H1 (cell line): ENCODE measurements around the gene ADRA2B. TPM values are rescaled to one million over a fixed set of nuclear protein-coding genes. Genes with fewer than 3 reads are reported as not detected.
A peak's percentile ranks its signal among the peaks of the same experiment; 100 is the strongest.

ENCODE experiments used
- CTCF ChIA-PET: fragments of 300-600 bp; sonication (Branson Sonifier 250); formaldehyde crosslinking; loops from one replicate; lab custom pipeline; 2021; ENCODE audit not compliant: partially characterized antibody; lab: Charles Lee
- POLR2A ChIA-PET: fragments of 300-600 bp; sonication (Branson Sonifier 250); formaldehyde crosslinking; loops from one replicate; lab custom pipeline; 2021; ENCODE audit warnings: inconsistent platforms; ENCODE audit not compliant: partially characterized antibody; lab: Charles Lee
- DNase-seq, 2 experiments: peaks; one replicate each; pipeline versions ENCODE4 v3.0.0 to v3.0.0-alpha.2; 2010 to 2022; ENCODE audit warnings: low spot score in 2 of 2, low read depth in 1 of 2, mixed read lengths in 1 of 2
- FAIRE-seq: peaks from 2 replicates; lab custom pipeline; 2011; peaks lifted over from hg19 to GRCh38; lab: Jason Lieb, UNC
- H2AFZ ChIP-seq: 2 replicates; pipeline ENCODE4 v1.8.1; 2012; ENCODE audit warnings: low read length, inconsistent platforms
- H2AK5ac ChIP-seq: 2 replicates; pipeline ENCODE4 v1.6.1; 2013; ENCODE audit warnings: low read depth, low read length
- H2BK120ac ChIP-seq: replicated peaks from 2 replicates; pipeline ENCODE3; 2013; ENCODE audit warnings: low read depth, low read length, inconsistent platforms
- H2BK12ac ChIP-seq: 2 replicates; pipeline ENCODE4 v1.6.1; 2013; ENCODE audit warnings: low read depth, low read length
- H2BK15ac ChIP-seq: 2 replicates; pipeline ENCODE4 v1.6.1; 2013; ENCODE audit warnings: low read length
- H2BK20ac ChIP-seq: 2 replicates; pipeline ENCODE4 v1.6.1; 2013; ENCODE audit warnings: low read length
- H2BK5ac ChIP-seq: 2 replicates; pipeline ENCODE4 v1.6.1; 2013; ENCODE audit warnings: low read depth, low read length
- H3K14ac ChIP-seq: 2 replicates; pipeline ENCODE4 v1.6.1; 2013; ENCODE audit warnings: inconsistent platforms; ENCODE audit not compliant: insufficient read length
- H3K18ac ChIP-seq: 2 replicates; pipeline ENCODE4 v1.6.1; 2013; ENCODE audit warnings: low read length; ENCODE audit errors: extremely low read depth
- H3K23ac ChIP-seq: 2 replicates; pipeline ENCODE4 v1.6.1; 2013; ENCODE audit warnings: inconsistent platforms; ENCODE audit not compliant: insufficient read length
- H3K23me2 ChIP-seq: 2 replicates; pipeline ENCODE4 v1.6.1; 2013; ENCODE audit warnings: low read depth, low read length
- H3K27ac ChIP-seq: 2 replicates; pipeline ENCODE4 v1.6.1; 2011; ENCODE audit warnings: low read depth, low read length, inconsistent platforms
- H3K27me3 ChIP-seq, 4 experiments: replicated peaks in 1 of 4; 1 replicate in 1 of 4; 2 replicates in 3 of 4; pipeline versions ENCODE4 v1.6.1 to v1.8.1; 2011 to 2013; ENCODE audit warnings: low read length in 3 of 4, mild to moderate bottlenecking in 3 of 4, inconsistent platforms in 2 of 4, mixed read lengths in 2 of 4, moderate library complexity in 1 of 4; ENCODE audit not compliant: control insufficient read depth in 3 of 4, insufficient read depth in 3 of 4; ENCODE audit errors: extremely low read depth in 1 of 4
- H3K36me3 ChIP-seq, 4 experiments: 2 replicates each; pipeline versions ENCODE4 v1.6.1 to v1.8.1; 2011 to 2013; ENCODE audit warnings: mild to moderate bottlenecking in 4 of 4, low read length in 3 of 4, moderate library complexity in 2 of 4, control low read depth in 1 of 4, inconsistent platforms in 1 of 4; ENCODE audit not compliant: insufficient read depth in 4 of 4, control insufficient read depth in 2 of 4
- H3K4ac ChIP-seq: replicated peaks from 2 replicates; pipeline ENCODE3; 2013; ENCODE audit warnings: low read length, low read depth, mixed read lengths, inconsistent platforms; ENCODE audit not compliant: insufficient read length
- H3K4me1 ChIP-seq, 4 experiments: replicated peaks in 1 of 4; 1 replicate in 1 of 4; 2 replicates in 3 of 4; pipeline versions ENCODE4 v1.6.1 to v1.8.1; 2011 to 2013; ENCODE audit warnings: low read length in 3 of 4, inconsistent platforms in 2 of 4, mixed read lengths in 1 of 4; ENCODE audit not compliant: insufficient read depth in 4 of 4, control insufficient read depth in 3 of 4
- H3K4me2 ChIP-seq, 2 experiments: 2 replicates each; pipeline versions ENCODE4 v1.6.1 to v1.8.1; 2011 to 2013; ENCODE audit warnings: low read depth in 2 of 2, low read length in 2 of 2, control low read depth in 1 of 2, inconsistent platforms in 1 of 2, mild to moderate bottlenecking in 1 of 2; ENCODE audit not compliant: insufficient read depth in 1 of 2
- H3K4me3 ChIP-seq, 4 experiments: fragments of 200-600, 300-600 bp in 1 of 4; sonication (generic), shearing (Covaris generic), sonication (Bioruptor Twin) in 1 of 4; 2 replicates each; pipeline versions ENCODE4 v1.5.1 to v1.8.1; 2011 to 2016; ENCODE audit warnings: low read length in 4 of 4, low read depth in 3 of 4, control low read depth in 2 of 4, inconsistent platforms in 2 of 4, mild to moderate bottlenecking in 2 of 4, mixed read lengths in 1 of 4, moderate library complexity in 1 of 4; ENCODE audit not compliant: insufficient read depth in 2 of 4; ENCODE audit errors: extremely low read depth in 1 of 4
- H3K56ac ChIP-seq: replicated peaks from 2 replicates; pipeline ENCODE3; 2013; ENCODE audit warnings: low read depth, mild to moderate bottlenecking, mixed read lengths, low read length, inconsistent platforms; ENCODE audit not compliant: insufficient read length
- H3K79me1 ChIP-seq: 2 replicates; pipeline ENCODE4 v1.6.1; 2013; ENCODE audit warnings: low read depth, low read length, control low read depth
- H3K79me2 ChIP-seq, 2 experiments: 2 replicates each; pipeline versions ENCODE4 v1.6.1 to v1.8.1; 2012 to 2013; ENCODE audit warnings: low read length in 2 of 2, mild to moderate bottlenecking in 2 of 2, inconsistent platforms in 1 of 2; ENCODE audit not compliant: insufficient read depth in 2 of 2, control insufficient read depth in 1 of 2
- H3K9ac ChIP-seq, 4 experiments: replicated peaks in 1 of 4; 1 replicate in 1 of 4; 2 replicates in 3 of 4; pipeline versions ENCODE4 v1.6.1 to v1.8.1; 2011 to 2013; ENCODE audit warnings: low read depth in 3 of 4, low read length in 3 of 4, control low read depth in 2 of 4, mild to moderate bottlenecking in 2 of 4, moderate library complexity in 2 of 4, inconsistent platforms in 1 of 4; ENCODE audit errors: extremely low read depth in 1 of 4
- H3K9me3 ChIP-seq, 2 experiments: 2 replicates each; pipeline versions ENCODE4 v1.6.1 to v1.8.1; 2012 to 2013; ENCODE audit warnings: mild to moderate bottlenecking in 2 of 2, moderate library complexity in 2 of 2, control low read depth in 1 of 2, inconsistent platforms in 1 of 2, low read depth in 1 of 2, low read length in 1 of 2, mixed read lengths in 1 of 2; ENCODE audit not compliant: insufficient read depth in 2 of 2
- H4K20me1 ChIP-seq, 2 experiments: replicated peaks in 1 of 2; 2 replicates each; pipeline versions ENCODE3 to v1.8.1; 2011 to 2013; ENCODE audit warnings: inconsistent platforms in 2 of 2, low read length in 2 of 2, mild to moderate bottlenecking in 1 of 2; ENCODE audit not compliant: insufficient read depth in 2 of 2, control insufficient read depth in 1 of 2
- H4K5ac ChIP-seq: 2 replicates; pipeline ENCODE4 v1.6.1; 2013; ENCODE audit warnings: low read length, low read depth, mixed read lengths, inconsistent platforms; ENCODE audit not compliant: insufficient read length
- H4K8ac ChIP-seq: 2 replicates; pipeline ENCODE4 v1.8.0; 2013; ENCODE audit warnings: mild to moderate bottlenecking, moderate library complexity, low read length, inconsistent platforms; ENCODE audit not compliant: insufficient read depth; ENCODE audit errors: extremely low read depth
- H4K91ac ChIP-seq: replicated peaks from 2 replicates; pipeline ENCODE3; 2013; ENCODE audit warnings: low read length, mixed read lengths, inconsistent platforms; ENCODE audit not compliant: insufficient read length
- BACH1 ChIP-seq: IDR thresholded peaks from 2 replicates; pipeline ENCODE4 v1.6.1; 2012; ENCODE audit warnings: low read length, improper control_type of control experiment
- CBX5 ChIP-seq: fragments of 300-800, 300-1000 bp; sonication (generic); IDR thresholded peaks from 2 replicates; pipeline ENCODE4 v1.7.1; 2016; ENCODE audit warnings: antibody characterized with exemption, low read length, low read depth
- CBX8 ChIP-seq: fragments of 300-800, 300-1000 bp; sonication (generic); IDR thresholded peaks from 2 replicates; pipeline ENCODE4 v1.7.1; 2016; ENCODE audit warnings: low read depth, low read length, borderline replicate concordance
- CHD2 ChIP-seq: IDR thresholded peaks from 2 replicates; pipeline ENCODE4 v1.6.1; 2012; ENCODE audit warnings: low read length, improper control_type of control experiment
- PHF8 ChIP-seq: fragments of 200-600 bp; sonication (generic); conservative IDR thresholded peaks from 2 replicates; pipeline ENCODE4 v1.7.1; 2012; ENCODE audit warnings: low read depth, mild to moderate bottlenecking, inconsistent platforms, low read length, moderate library complexity
- RBBP5 ChIP-seq: IDR thresholded peaks from 2 replicates; pipeline ENCODE4 v1.7.1; 2012; ENCODE audit warnings: low read depth, mild to moderate bottlenecking, inconsistent platforms, low read length, moderate library complexity, borderline replicate concordance
- RNF2 ChIP-seq: fragments of 200-900, 300-1000 bp; sonication (generic); IDR thresholded peaks from 2 replicates; pipeline ENCODE4 v1.7.1; 2016; ENCODE audit warnings: borderline replicate concordance, low read depth, mild to moderate bottlenecking, antibody characterized with exemption, low read length; ENCODE audit not compliant: poor library complexity, severe bottlenecking; ENCODE audit errors: missing control alignments
- SIX5 ChIP-seq: IDR thresholded peaks from 2 replicates; pipeline ENCODE4 v1.6.1; 2011; ENCODE audit warnings: mild to moderate bottlenecking, low read depth, low read length
- SP1 ChIP-seq: IDR thresholded peaks from 2 replicates; pipeline ENCODE4 v1.6.1; 2011; ENCODE audit warnings: low read depth, low read length
- SUZ12 ChIP-seq: fragments of 200-600 bp; sonication (generic); IDR thresholded peaks from 2 replicates; pipeline ENCODE4 v1.6.1; 2012; ENCODE audit warnings: mild to moderate bottlenecking, inconsistent platforms, low read length, moderate library complexity, mixed read lengths
- TBP ChIP-seq: IDR thresholded peaks from 2 replicates; pipeline ENCODE4 v1.6.1; 2011; ENCODE audit warnings: low read depth, low read length, improper control_type of control experiment
- WGBS, 2 experiments: shearing (Covaris generic) in 1 of 2; methylation state at CpG; one replicate each; pipeline versions ENCODE4 v1.1.6 to v1.1.7; 2013 to 2015; ENCODE audit warnings: low lambda C conversion rate in 2 of 2, mixed read lengths in 2 of 2, inconsistent platforms in 1 of 2, low coverage in 1 of 2, missing lambda C conversion rate in 1 of 2; ENCODE audit not compliant: insufficient replicate concordance in 2 of 2, insufficient coverage in 1 of 2, insufficient read length in 1 of 2; ENCODE audit errors: extremely low coverage in 1 of 2, missing lambda C conversion rate in 1 of 2; 5-methylcytosine and 5-hydroxymethylcytosine counted together
- polyA plus RNA-seq, 7 experiments: library from polyadenylated mRNA; depleted of rRNA in 3 of 7; stranded (reverse) in 5 of 7; unstranded in 2 of 7; fragments of >200 nt in 5 of 7; fragments of 200-250 nt in 2 of 7; gene quantifications; 1 replicate in 5 of 7; 2 replicates in 1 of 7; 4 replicates in 1 of 7; pipeline versions ENCODE4 v1.2.1 to v1.2.3, GENCODE V29; 2011 to 2013; ENCODE audit warnings: missing spikeins in 2 of 7, mixed read lengths in 2 of 7
- total RNA-seq: library from RNA; stranded (reverse); fragmentation: NEBNext Ultra II Directional; extraction: Animal tissue kit (Norgen Biotek cat#: 25700); gene quantifications from 2 replicates; pipeline ENCODE4 v1.2.1, GENCODE V29; 2021
- TF ChIP-seq, protein P1 (sequence below): IDR thresholded peaks from 2 replicates; pipeline ENCODE4 v1.6.1; 2012; ENCODE audit warnings: inconsistent platforms

ADRA2B gene
- total and polyA plus RNA-seq, 2 of the 8 experiments (the other 6 are each of a cell fraction or from before 2014, with no cell fraction given): 5.8 to 6.5 TPM

DNA sequence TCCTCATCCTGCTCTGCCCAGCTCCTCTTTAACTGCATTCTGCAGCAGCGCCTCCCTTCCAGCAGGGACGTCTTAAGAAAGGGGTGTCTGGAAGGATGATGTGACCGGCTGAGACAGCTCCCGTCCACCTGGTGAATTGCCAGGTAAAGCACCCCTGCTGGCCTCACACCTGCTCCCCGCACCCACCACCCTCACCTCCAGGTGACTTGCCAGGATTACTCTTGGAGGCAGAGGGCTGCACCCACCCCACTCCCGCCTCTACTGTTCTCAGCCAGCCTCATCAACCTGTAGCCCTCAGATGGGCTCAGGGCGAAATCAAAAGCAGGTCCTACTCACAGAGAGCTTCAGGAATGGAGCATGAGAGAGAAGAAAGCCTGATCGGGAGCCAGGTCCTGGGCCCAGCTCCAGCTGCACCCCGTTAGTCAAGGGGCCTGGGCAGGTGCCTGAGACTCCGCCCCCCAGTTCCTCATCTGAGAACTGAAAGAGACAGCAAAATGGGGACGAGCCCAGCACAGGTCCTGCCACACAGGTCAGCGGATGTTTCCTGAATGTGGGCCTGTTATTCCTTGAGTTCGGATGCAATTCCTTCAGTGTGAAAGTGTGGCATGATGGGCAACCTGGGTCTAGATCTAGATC is 5.6 kb downstream of the ADRA2B start:
- Histone ChIP-seq H4K8ac (no peak overlapping the region; the same call in 1 of the 2 replicates), H3K4me2 (no peak overlapping the region), H2BK120ac (no peak overlapping the region), H3K4me1 (peaks cover 0 to 28% (median 18%) of the 10 kb centered on the region in 4 experiments; a peak in 6 of 7 replicates), H3K18ac (no peak overlapping the region), H3K79me2 (no peaks in the 10 kb centered on the region), H3K79me1 (no peaks in the 10 kb centered on the region), H2AK5ac (no peak overlapping the region), H3K27ac (no peak overlapping the region), H4K20me1 (no peaks in the 10 kb centered on the region), H2BK12ac (peak overlapping the region; percentile 86; the same call in 1 of the 2 replicates), H3K36me3 (no peaks in the 10 kb centered on the region), H3K14ac (no peak overlapping the region), H3K27me3 (peaks cover 0 to 11% (median 7%) of the 10 kb centered on the region in 4 experiments; a peak in 5 of 7 replicates), H3K9me3 (peaks cover 3 to 5% of the 10 kb centered on the region in 2 experiments; a peak in 1 of 4 replicates), H3K9ac (no peak overlapping the region), H3K23me2 (peaks cover 4% of the 10 kb centered on the region; the same call in 1 of the 2 replicates), H3K4me3 (no peak overlapping the region), H4K91ac (no peak overlapping the region), H2AFZ (no peak overlapping the region), H3K4ac (no peak overlapping the region), H3K56ac (no peak overlapping the region), H2BK5ac (no peak overlapping the region), H2BK20ac (no peak overlapping the region), H3K23ac (no peak overlapping the region), H2BK15ac (peak overlapping the region; percentile 25; the same call in 1 of the 2 replicates), H4K5ac (no peak overlapping the region)
- DNase-seq: no peak
- ChIA-PET POLR2A (interaction anchor here (0.6 to 1.7 kb wide), 2 partner anchors 9 to 115 kb away, joined by 4 to 5 read pairs; no protein-coding TSS in a partner anchor), CTCF (interaction anchor here (0.6 to 3.1 kb wide), 9 partner anchors 10 to 383 kb away, joined by 3 to 18 read pairs (median 4); no protein-coding TSS in a partner anchor)
- TF ChIP-seq RBBP5 (no peak), BACH1 (no peak), SUZ12 (no peak), CHD2 (no peak), CBX5 (no peak), RNF2 (no peak), PHF8 (no peak), TBP (no peak), SIX5 (no peak), SP1 (no peak), CBX8 (no peak)
- TF ChIP-seq, protein P1, sequence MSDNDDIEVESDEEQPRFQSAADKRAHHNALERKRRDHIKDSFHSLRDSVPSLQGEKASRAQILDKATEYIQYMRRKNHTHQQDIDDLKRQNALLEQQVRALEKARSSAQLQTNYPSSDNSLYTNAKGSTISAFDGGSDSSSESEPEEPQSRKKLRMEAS: no peak
- FAIRE-seq: no peak
- 91% methylated on average over 13 of the region's 13 CpGs; no CpG with 5 or more reads in 1 of the 2 experiments for WGBS, 2 experiments
